Vein endothelial cell (primary cell): Measurements from ENCODE around the gene KBTBD3. TPM values are rescaled to one million over a fixed set of nuclear protein-coding genes. Genes with fewer than 3 reads are reported as not detected.

ENCODE experiments used
- total RNA-seq: library from RNA; depleted of rRNA; stranded (reverse); fragments of >200 nt; gene quantifications from 2 replicates; pipeline ENCODE4 v1.2.3, GENCODE V29; 2012

KBTBD3 gene
- total RNA-seq, result 3.3 TPM in 2 replicates

GRCh38 chr11:106076919-106077608 is at the start of gene KBTBD3:
KBTBD3 (minus strand) TSS chr11:106077347; CDS start chr11:106059097, 18,250 bp downstream.

GRCh38 chr11:106077609-106078455 is 685 bp upstream of the KBTBD3 start, which contains the start of gene AASDHPPT:
AASDHPPT (plus strand) TSS chr11:106077662; CDS start chr11:106077711, 49 bp downstream.

GRCh38 chr11:106021967-106022794 is 55.0 kb downstream of the KBTBD3 start, which contains the start of gene MSANTD4:
MSANTD4 (minus strand) TSS chr11:106022240; CDS start chr11:106010917, 11,323 bp downstream.

Other genes starting within 250 kb of the KBTBD3 start
- gene MSANTD4, start 55.1 kb downstream of the KBTBD3 start, total RNA-seq, result 18.6 and 19.2 TPM in 2 replicates
- 46.7 and 57.6 TPM in 2 replicates for gene AASDHPPT, start 315 bp upstream of the KBTBD3 start, total RNA-seq